SU-DHL-6 (cell line): Measurements from ENCODE around the gene ZFHX2.
"Not testable (repeated sequence)": the region's sequence is repeated elsewhere in the genome, so short reads cannot be mapped to it uniquely, and the experiment has no call there.

ENCODE experiments used
- H2AFZ ChIP-seq: fragments of 200-600 bp; sonication (generic); 2 replicates; pipeline ENCODE4 v1.6.1; 2014; ENCODE audit warnings: low read depth, mild to moderate bottlenecking, moderate library complexity, mixed read lengths, antibody characterized with exemption, low read length; ENCODE audit not compliant: severe bottlenecking
- H3F3A ChIP-seq: fragments of 200-600 bp; shearing (Covaris generic); 2 replicates; pipeline ENCODE4 v1.6.0; 2016; ENCODE audit warnings: antibody characterized with exemption, mild to moderate bottlenecking; ENCODE audit not compliant: insufficient read depth
- H3K27ac ChIP-seq: fragments of 200-600 bp; sonication (generic); 2 replicates; pipeline ENCODE4 v1.5.1; 2016; ENCODE audit warnings: low read depth, mild to moderate bottlenecking, low read length, moderate library complexity, mixed read lengths
- H3K27me3 ChIP-seq: fragments of 200-600 bp; sonication (generic), shearing (Covaris generic); 2 replicates; pipeline ENCODE4 v1.6.0; 2014; ENCODE audit warnings: mild to moderate bottlenecking, low read length
- H3K36me3 ChIP-seq: fragments of 200-600 bp; sonication (generic); 2 replicates; pipeline ENCODE4 v1.6.1; 2014; ENCODE audit warnings: mild to moderate bottlenecking, low read length, mixed read lengths
- H3K4me2 ChIP-seq: fragments of 300-600, 200-600 bp; shearing (Covaris generic), sonication (generic); 2 replicates; pipeline ENCODE4 v1.6.0; 2014; ENCODE audit warnings: low read length, low read depth, mild to moderate bottlenecking; ENCODE audit not compliant: poor library complexity, severe bottlenecking
- H3K4me3 ChIP-seq: fragments of 200-600 bp; sonication (generic); 2 replicates; pipeline ENCODE4 v1.5.1; 2014; ENCODE audit warnings: antibody characterized with exemption, low read length, mild to moderate bottlenecking, mixed read lengths; ENCODE audit not compliant: insufficient read depth, poor library complexity, severe bottlenecking
- H3K79me2 ChIP-seq: fragments of 200-600 bp; sonication (generic); 2 replicates; pipeline ENCODE4 v1.6.1; 2014; ENCODE audit warnings: mild to moderate bottlenecking, low read length, moderate library complexity; ENCODE audit not compliant: insufficient read depth
- H3K9ac ChIP-seq: fragments of 200-600 bp; sonication (generic); 2 replicates; pipeline ENCODE4 v1.7.0; 2014; ENCODE audit warnings: mild to moderate bottlenecking, low read length
- H3K9me2 ChIP-seq: fragments of 200-600 bp; sonication (generic); replicated peaks from 2 replicates; pipeline ENCODE4 v1.6.1; 2014; ENCODE audit warnings: low read length; ENCODE audit not compliant: insufficient read depth
- H3K9me3 ChIP-seq: fragments of 200-600 bp; sonication (generic); 2 replicates; pipeline ENCODE4 v1.6.1; 2014; ENCODE audit warnings: low read length, mixed read lengths; ENCODE audit not compliant: insufficient read depth
- H4K20me1 ChIP-seq: fragments of 200-600 bp; sonication (generic); 2 replicates; pipeline ENCODE4 v1.6.1; 2014; ENCODE audit warnings: low read depth, mild to moderate bottlenecking, antibody characterized with exemption, low read length, moderate library complexity, mixed read lengths
- CTCF ChIP-seq: fragments of 200-600 bp; sonication (generic); IDR thresholded peaks from one replicate; pipeline ENCODE4 v1.5.1; 2017; ENCODE audit warnings: antibody characterized with exemption, mild to moderate bottlenecking, low read length, moderate library complexity; ENCODE audit not compliant: insufficient read depth, poor library complexity, severe bottlenecking
- EZH2phosphoT487 ChIP-seq: fragments of 200-600 bp; sonication (generic), shearing (Covaris generic); conservative IDR thresholded peaks from 2 replicates; pipeline ENCODE4 v1.6.1; 2018; ENCODE audit warnings: mild to moderate bottlenecking, antibody characterized with exemption, low read length, moderate library complexity, mixed read lengths

Gene ZFHX2

GRCh38 chr14:23537351-23538049 lies 14.1 kb downstream of the ZFHX2 start:
- no peaks in the 10 kb centered on the region for H3K9me2 ChIP-seq
- H3K27ac ChIP-seq, result no peak overlapping the region
- no peak overlapping the region for H2AFZ ChIP-seq
- no peak overlapping the region for H3K4me3 ChIP-seq
- no peaks in the 10 kb centered on the region for H4K20me1 ChIP-seq
- H3K27me3 ChIP-seq, result no peaks in the 10 kb centered on the region
- H3K79me2 ChIP-seq, result no peaks in the 10 kb centered on the region
- H3K9ac ChIP-seq, result no peak overlapping the region
- no peaks in the 10 kb centered on the region for H3K9me3 ChIP-seq
- H3K36me3 ChIP-seq, result no peaks in the 10 kb centered on the region
- TF ChIP-seq EZH2phosphoT487 (no peak), CTCF (no peak)
- H3K4me2 ChIP-seq, result no peak overlapping the region
- no peaks in the 10 kb centered on the region for H3F3A ChIP-seq

- H3K36me3 ChIP-seq, H3K79me2 ChIP-seq, H3K4me2 ChIP-seq, H3K9ac ChIP-seq, H2AFZ ChIP-seq, H3K27me3 ChIP-seq, H3F3A ChIP-seq, H3K27ac ChIP-seq, H3K9me3 ChIP-seq, H3K4me3 ChIP-seq, H4K20me1 ChIP-seq, H3K9me2 ChIP-seq: not testable (repeated sequence)
These were observed 14.7 kb downstream of the ZFHX2 start for GRCh38 chr14:23536906-23537305.

- Histone ChIP-seq H4K20me1 (no peaks in the 10 kb centered on the region), H3K4me2 (no peak overlapping the region), H2AFZ (no peak overlapping the region)
These were observed 15.1 kb downstream of the ZFHX2 start for GRCh38 chr14:23536494-23536893.

More at GRCh38 chr14:23536494-23536893, 15.1 kb downstream of the ZFHX2 start:
- Histone ChIP-seq H3K9me3 (no peaks in the 10 kb centered on the region), H3K27me3 (no peaks in the 10 kb centered on the region), H3K27ac (no peak overlapping the region), H3K36me3 (no peaks in the 10 kb centered on the region), H3K79me2 (no peaks in the 10 kb centered on the region), H3F3A (no peaks in the 10 kb centered on the region), H3K9me2 (no peaks in the 10 kb centered on the region), H3K9ac (no peak overlapping the region), H3K4me3 (no peak overlapping the region)
- TF ChIP-seq EZH2phosphoT487 (no peak), CTCF (no peak)
